ENCODE data around the gene E4F1.
"Not testable (repeated sequence)": the region's sequence is repeated elsewhere in the genome, so short reads cannot be mapped to it uniquely, and the experiment has no call there.

Gene E4F1

DNA sequence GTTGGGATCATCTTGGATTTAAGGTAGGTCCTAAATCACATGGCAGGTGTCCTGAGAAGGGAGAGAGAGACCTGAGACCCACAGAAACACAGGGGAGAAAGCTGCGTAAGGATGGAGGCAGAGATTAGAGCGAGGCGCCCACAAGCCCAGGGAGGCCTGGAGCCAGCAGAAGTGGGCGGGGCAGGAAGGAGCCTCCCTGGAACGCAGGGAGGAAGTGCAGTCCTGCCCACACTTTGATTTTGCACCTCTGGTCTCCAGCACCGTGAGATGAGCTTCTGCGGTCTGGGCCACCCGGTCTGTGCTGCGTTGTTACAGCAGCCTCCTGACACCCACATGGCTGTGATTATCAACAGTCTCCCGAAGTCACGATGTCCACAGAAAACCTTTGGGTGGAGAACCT is 19.2 kb downstream of the E4F1 start:
- FAIRE-seq: no peak
- no peak for DNase-seq (ENCODE audit: insufficient read length, low spot score)

DNA sequence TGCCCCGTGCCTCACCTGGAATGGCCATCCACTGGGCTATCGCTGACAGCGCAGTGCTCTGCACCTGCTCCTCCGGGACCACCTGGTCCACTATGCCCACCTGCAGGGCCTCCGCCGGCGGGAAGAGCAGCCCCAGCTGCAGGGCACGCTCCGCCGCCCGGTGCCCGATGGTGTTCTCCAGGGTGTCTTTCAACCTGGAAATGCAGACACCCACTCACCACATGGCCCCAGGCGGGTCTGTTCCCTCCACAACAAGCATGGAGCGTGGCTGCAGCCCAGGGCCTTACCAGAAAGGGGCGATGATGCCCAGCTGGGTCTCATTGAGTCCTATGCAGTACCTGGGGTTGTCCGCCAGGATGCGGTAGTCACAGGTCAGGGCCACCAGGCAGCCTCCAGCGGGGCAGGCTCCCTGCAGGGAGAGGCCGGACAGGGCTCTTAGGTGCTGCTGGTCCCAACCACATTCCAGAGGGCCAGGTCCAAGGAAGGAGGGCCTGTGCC is 19.7 kb downstream of the E4F1 start:
- FAIRE-seq (no peak), DNase-seq (ENCODE audit: insufficient read length, low spot score) (no peak)

DNA sequence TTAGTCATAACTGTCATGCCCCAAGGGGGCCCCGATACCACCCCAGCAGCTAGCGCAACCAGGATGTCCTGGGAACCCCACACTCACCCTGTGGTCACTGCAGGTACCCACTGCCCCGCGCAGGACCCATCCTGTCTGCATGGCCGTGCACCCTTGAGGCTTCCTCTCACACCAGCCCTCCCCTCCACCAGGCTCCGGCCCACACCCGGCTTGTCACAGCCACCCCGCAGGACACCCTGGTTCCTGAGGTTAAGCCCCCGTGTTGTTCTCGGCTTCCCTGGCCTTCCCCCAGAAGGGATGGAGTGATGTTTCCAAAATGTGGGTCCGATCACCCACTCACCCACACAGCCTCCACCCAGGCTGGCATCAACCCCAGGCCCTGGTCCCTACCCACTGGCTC is 20.4 kb downstream of the E4F1 start:
- FAIRE-seq: no peak
- no peak for DNase-seq (ENCODE audit: insufficient read length, low spot score)

DNA sequence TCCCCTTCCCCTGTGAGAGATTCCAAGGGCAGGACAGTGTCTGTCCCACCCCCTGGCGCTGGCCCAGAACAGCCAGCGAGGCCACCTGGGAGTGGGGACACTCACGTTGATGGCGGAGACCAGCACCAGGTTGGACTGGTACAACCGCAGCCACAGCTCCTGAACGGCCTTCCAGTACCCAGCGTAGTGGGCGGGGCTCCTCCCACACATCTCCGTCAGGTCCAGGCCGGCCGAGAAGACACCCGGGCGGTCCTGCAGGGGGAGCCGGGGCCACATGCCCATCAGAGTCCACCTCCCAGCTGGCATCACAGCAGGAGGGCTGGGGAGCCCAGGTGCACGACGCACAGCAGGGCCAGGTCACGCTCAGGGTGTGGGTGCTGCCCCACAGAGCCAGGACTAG is 20.9 kb downstream of the E4F1 start:
- FAIRE-seq (no peak), DNase-seq (ENCODE audit: insufficient read length, low spot score) (no peak)

DNA sequence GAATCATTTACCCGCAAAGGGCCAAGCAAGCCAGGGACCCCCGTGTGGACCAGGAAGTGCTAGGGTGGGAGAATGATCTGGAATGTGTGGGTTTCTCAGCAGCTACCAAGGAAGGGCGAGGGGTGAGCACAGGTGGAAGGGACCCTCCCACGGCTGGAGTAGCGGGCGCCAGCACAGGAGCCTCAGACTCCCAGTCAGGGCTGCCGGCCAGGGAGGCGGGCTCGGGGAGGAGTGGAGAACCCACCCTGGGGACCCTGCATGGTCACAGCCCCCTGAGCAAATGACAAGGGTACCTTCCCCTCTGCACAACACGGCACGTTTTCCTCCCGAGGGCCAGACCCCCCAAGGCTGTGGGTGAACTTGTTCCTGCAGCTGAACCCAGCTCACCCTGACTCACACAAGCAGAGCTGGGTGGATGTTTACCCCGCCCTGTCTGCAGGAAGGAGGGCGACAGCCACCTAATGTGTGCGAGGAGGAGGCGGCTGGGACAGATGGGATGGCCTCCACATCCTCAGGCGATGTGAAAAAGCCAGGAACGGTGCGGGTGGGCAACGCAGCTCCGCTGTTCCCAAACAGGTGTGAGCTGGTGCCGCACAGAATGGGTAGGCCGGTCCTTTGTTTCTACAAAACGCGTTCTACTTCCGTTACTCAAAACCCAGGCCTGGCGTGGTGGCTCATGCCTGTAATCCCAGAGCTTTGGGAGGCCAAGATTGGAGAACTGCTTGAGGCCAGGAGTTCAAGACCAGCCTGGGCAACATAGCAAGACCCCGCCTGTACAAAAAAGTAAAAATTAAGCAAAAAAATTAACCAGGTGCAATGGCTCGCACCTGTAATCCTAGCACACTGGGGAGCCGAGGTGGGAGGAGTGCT is 21.8 kb downstream of the E4F1 start:
- FAIRE-seq (no peak), DNase-seq (ENCODE audit: insufficient read length, low spot score) (no peak)

DNA sequence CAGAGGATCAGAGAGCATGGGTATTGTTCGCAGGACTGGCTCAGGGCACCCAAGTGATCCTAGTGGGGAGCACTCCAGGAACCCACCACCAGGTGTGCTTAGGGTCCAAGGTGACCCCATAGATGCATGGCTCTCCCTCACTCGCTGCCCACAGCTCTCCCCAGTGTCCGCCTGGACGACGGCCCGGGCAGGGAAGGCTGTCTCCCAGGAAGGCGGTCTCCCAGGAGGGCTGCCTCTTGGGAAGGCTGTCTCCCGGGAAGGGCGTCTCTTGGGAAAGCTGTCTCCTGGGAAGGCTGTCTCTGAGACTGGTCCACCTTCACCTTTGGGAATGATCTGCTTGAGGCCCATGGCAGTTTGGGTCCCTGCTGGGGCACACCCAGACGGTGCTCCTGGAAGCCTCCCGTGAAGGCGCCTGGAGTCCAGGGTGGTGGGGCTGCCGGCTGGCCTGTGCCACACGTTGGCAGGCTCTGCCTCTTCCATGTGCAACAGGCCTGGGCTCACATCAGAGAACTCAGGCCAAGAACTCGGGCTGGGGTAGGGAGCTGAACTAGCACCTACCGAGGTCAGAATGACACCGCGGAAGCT is 23.0 kb downstream of the E4F1 start:
- no peak for FAIRE-seq
- no peak for DNase-seq (ENCODE audit: insufficient read length, low spot score)

DNA sequence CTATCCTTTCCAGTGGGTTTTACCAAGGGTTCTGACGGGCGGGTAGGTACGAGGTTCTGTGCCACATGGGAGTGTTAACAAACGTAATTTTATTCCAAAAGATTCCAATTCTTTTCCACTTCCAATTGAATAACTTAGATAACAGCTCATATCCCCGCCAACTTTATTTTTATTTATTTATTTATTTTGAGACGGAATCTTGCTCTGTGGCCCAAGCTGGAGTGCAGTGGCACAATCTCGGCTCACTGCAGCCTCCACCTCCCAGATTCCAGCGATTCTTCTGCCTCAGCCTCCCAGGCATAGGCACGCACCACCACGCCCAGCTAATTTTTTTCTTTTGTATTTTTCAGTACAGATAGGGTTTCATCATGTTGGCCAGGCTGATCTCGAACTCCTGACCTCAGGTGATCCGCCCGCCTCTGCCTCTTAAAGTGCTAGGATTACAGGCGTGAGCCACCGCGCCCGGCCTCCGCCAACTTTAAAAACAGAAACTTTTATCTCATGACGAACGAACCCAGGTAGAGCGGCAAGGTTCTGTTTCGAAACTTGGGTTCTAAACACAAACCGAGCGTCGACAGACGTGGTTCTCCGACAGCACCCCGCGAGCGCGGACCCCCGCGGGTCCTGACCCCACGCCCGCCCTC is 27.4 kb downstream of the E4F1 start:
- FAIRE-seq (peak; percentile 31), DNase-seq (ENCODE audit: insufficient read length, low spot score) (no peak)

DNA sequence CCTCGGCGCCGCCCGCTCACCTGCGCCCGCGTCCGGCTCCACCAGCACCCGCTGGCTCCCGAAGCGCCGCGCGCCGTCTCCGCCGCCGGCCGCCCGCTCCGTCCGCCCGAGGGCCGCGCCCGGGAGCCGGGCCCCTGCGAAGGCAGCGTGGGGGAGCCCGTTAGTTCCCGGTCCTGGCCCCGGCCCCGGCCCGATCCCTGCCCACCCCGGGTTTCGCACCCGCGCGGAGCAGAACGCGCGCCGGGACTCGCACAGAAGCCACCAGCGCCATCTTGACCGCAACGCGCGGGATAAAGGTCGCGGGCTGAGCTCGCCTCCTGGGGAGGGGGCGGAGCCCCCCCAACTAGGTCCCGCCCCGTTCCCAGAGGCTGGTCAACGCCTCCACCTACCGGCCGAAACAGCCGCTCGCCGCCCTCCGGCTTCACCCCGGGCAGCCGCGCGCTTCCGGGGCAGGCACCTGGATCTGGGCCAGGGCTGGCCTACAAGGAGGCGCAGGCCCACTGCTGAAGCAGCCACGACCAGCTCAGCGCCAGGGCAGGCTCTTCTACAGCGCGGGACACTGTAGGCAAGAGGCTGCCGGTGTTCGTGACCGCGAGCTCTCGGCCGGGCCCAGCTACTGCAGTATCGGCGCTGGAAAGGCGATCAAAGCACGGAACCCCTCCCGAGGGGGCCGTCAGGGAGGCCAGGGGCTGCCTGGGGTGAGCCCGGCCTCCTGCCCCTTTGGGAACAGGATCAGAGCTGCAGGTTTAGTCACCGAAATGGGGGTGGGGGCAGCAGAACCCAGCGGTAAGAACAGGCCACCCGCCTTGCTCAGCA is 28.1 kb downstream of the E4F1 start, which contains the start of gene ECI1:
ECI1 (minus strand) TSS at position 292 of the 816 bp plus-strand sequence; CDS start at position 271, 21 bp downstream.
- DNase-seq (ENCODE audit: insufficient read length, low spot score) (peak; percentile 100), FAIRE-seq (peak; percentile 94)

DNA sequence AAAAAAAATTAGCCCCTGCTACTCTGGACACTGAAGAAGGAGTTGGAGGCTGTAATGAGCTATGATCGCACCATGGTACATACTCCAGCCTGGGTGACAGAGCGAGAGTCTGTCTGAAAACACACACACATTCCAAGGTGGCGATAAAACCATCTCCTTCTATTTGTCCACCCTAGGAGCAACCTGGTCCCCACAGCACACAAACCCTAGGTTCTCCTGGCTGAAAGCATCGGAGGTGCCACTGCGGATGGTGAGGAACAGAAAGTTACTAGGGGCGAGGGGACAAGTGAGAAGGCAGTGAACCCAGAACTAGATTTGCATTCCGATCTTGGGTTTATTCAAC is 29.4 kb downstream of the E4F1 start:
- FAIRE-seq: no peak
- DNase-seq (ENCODE audit: insufficient read length, low spot score): no peak

DNA sequence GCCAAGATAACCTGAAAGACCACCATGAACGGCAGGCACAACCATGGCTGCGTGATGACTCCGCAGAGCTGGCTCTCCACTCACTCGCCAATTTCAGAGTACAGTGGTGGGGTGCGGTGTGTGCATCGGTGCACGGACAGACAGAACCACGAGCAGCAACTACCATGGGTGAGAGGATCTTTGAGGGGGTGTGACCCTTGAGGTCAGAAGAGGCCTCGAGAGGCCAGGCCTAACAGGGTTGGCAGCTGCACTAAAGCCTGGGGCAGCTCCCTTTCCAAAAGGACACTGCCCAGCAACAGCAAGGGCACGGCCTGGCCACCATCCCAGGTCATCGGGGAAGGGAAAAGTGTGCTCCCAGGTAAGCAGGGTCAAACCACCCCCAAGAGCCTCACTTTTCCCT is 29.9 kb downstream of the E4F1 start:
- DNase-seq (ENCODE audit: insufficient read length, low spot score): no peak
- no peak for FAIRE-seq

DNA sequence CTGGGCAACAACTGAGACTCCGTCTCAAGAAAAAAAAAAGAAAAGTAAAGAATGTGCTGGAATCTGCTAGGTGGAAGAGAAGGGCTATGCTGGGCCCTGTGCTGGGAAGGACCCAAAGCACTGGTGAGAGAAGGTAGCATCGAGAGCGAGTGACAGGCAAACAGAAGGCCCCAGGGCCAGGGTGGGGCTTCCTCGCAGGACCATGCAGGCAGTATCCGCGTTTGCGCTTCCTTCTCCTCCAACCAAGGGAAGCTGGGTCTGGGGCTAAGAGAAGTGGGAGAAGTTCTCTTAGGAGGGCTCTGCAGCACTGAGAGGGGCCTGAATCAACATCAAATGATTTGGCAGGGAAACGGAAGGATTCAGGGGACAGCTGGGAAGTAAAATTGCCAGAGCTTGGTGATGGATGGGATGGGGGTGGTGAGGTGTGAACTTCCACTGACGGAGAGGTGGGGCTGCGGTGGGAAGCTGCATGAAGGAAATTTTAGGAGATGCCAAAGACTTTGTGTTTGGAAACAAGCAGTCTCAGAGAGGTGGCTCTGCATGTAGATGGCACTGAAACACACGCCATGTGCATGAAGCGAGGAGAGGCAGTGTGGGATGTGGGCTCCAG is 33.2 kb downstream of the E4F1 start:
- no peak for DNase-seq (ENCODE audit: insufficient read length, low spot score)
- FAIRE-seq: no peak

DNA sequence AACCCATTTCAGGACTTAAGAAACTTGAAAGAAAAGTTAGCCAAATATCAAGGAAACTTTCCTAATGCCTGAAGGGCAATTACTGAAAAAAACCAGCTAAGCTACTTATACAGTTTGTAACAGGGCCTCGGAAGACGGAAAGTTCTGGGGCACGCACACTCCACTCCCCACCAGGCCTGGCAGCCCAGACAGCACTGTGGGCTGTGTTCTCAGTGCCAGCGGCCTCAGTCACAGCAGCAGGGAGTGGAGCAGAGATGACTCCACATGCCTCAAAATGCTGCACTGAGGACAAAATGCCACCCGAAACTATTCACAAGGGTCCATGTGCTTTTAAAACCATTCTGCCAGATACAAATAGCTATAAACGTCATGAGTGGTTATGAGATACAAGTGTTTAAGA is 34.3 kb downstream of the E4F1 start:
- no peak for DNase-seq (ENCODE audit: insufficient read length, low spot score)
- FAIRE-seq: no peak

DNA sequence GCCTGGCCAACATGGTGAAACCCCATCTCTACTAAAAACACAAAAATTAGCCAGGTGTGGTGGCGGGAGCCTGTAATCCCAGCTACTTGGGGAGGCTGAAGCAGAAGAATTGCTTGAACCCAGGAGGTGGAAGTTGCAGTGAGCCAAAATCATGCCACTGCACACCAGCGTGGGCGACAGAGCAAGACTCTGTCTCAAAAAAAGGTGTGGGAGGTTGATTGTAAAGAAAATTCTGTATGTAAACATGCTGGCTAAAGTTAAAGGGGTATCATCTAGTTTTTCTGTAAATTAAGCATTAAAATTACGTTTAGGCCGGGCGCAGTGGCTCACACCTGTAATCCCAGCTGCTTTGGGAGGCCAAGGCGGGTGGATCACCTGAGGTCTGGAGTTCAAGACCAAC is 35.1 kb downstream of the E4F1 start:
- DNase-seq (ENCODE audit: insufficient read length, low spot score); FAIRE-seq: not testable (repeated sequence)

DNA sequence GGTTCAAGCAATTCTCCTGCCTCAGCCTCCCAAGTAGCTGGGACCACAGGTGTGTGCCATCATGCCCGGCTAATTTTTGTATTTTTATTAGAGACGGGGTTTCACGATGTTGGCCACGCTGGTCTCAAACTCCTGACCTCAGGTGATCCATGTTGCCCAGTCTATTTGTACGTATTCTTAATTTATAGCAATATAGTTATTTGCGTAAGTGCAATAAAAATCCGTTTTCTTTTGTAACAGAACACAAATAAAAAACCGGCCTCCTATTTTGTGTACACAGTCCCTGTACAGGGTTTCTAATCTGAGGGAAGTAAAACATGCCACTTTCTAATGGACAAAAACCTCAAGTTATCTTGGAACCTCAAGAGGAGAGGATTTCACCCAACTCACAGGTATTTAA is 36.9 kb downstream of the E4F1 start:
- FAIRE-seq (no peak), DNase-seq (ENCODE audit: insufficient read length, low spot score) (no peak)

DNA sequence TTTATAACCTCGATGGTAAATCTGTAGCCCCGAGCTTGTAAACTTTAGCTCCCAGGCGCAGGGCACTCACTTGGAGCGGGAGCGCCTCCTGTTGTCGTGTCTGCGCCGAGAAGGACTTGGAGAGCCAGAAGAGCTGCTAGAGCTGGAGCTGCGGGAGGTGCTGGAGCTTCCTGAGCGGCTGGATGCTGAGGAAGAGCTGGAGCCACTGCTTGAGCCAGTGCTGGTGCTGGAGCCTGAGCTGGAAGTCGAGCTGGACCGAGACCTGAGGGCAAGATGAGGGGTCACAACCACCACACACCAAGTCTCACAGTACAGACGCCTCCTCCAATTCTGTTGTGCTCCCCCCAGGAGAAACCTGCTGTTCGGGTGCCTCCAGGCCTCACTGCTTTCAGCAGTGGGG is 39.6 kb downstream of the E4F1 start:
- DNase-seq (ENCODE audit: insufficient read length, low spot score); FAIRE-seq: not testable (repeated sequence)

DNA sequence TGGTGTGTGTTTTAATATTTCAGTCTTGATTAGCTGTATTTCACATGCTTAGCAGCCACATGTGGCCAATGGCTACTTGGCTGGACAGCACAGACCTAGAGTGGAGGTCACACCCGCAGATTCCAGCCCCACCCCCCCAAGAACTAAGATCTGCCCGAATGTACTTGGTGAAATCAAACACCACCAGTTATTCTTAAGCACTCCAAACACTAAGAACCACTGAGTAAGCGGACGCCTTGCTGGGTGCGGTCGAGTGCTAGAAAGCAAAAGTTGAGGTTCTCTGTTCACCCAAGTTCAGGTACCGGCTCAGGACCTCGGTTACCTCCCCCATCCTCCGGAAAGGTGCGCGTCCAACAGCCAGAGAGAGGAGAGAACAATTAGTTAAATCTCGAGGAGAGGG is 43.5 kb downstream of the E4F1 start:
- DNase-seq (ENCODE audit: insufficient read length, low spot score); FAIRE-seq: not testable (repeated sequence)

DNA sequence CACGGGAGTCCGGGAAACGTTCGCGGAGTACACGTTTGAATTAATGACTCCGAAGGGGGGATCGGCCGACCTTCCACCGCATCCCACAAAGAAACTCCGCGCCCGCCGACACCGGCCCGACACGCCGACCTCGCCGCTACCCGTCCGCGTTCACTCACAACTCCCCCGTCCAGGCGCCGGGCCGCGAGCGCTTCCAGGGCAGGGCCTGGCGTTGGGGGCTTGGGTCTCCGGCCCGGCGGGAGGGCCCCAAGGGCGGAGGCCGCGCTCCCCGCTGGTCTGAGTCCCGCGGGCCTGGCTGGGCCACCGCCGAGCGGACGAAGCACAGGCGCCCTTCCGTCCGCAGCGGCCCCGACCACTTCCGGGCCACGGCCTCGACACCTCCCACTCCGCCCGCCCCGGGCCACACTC is 44.1 kb downstream of the E4F1 start:
- DNase-seq (ENCODE audit: insufficient read length, low spot score); FAIRE-seq: not testable (repeated sequence)

DNA sequence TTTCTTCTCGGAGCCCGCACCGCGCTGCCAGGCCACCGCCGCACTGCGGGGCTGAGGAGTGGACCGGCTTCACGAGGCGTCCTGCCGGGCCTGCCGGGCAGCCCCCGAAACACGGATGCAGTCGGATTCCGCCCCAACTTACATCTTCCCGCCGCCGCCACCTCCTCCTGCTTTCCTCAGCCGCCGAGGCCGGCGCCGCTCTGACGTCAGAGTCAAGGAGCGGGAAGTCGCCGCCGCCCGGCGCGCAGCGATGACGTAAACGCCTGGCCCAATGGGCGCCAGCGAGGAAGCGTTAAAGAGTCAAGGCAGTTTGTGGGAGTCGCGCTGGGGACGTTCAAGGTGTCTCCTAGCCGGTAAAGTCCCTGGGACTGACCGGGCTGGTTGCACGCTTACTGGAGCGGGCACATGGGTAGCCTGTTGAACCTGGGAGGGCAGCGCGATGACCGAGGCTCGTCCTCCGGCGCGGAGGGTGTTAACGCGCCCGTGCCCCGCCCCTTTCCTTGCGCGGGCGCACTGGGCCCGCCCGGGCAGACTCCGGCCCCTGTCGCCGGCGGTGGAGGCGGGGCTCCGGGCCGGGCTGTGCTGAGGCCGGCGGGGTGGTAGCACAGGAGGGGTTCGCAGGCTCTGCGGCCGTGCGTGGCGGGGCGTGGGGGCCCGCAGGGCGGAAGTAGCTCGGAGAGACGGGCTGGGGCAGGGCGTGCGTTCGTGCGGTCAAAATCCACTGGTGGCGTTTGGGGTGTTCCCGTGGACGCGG is 44.7 kb downstream of the E4F1 start, which contains the start of gene RNPS1:
RNPS1 (minus strand) TSS at position 214 of the 754 bp plus-strand sequence. CDS start 3,483 bp downstream, outside the sequence.
- peak; percentile 92 for FAIRE-seq

DNA sequence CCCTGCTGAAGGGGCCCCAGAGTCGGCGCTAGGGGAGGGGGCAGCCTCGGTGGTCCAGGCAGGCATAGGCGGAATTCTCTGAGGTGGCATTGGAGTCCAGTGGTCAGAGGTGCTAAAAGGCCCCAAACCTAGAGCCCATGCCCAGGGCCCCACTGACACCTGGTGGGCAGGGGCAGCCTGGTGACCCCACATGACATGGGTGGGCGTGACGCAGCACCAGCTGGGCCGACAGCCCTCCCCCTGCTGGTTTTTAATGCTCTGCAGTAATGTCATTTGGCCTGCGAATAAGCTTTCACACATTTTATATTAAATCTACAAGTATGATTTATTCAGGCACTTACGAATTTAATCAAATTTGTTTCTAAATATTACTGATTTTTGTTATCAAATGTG is 46.7 kb downstream of the E4F1 start:
- DNase-seq (ENCODE audit: insufficient read length, low spot score) (no peak), FAIRE-seq (no peak)

More for the DNA sequence above, 44.7 kb downstream of the E4F1 start, which contains the start of gene RNPS1:
- DNase-seq (ENCODE audit: insufficient read length, low spot score): peak; percentile 98

All from GM19239 (cell line).